Lower leg skin (tissue), 4 donors: Measurements from ENCODE around the gene OR2Z1. TPM values are rescaled to one million over a fixed set of nuclear protein-coding genes. Genes with fewer than 3 reads are reported as not detected.

ENCODE experiments used
- DNase-seq, 2 donors: peaks; one replicate each; pipeline ENCODE4 v3.0.0-alpha.2; 2019; ENCODE audit warnings: low spot score in 2 of 2
- H3K4me3 ChIP-seq: fragments of 200-600 bp; sonication (generic); 2 replicates; pipeline ENCODE4 v1.5.1; 2017; ENCODE audit warnings: mild to moderate bottlenecking, low read depth; ENCODE audit not compliant: poor library complexity, severe bottlenecking
- POLR2A ChIP-seq, 2 donors: fragments of 450-650 bp; IDR thresholded peaks; one replicate each; pipeline ENCODE4 v1.6.1; 2016 to 2017; ENCODE audit warnings: antibody characterized with exemption in 2 of 2, mild to moderate bottlenecking in 1 of 2, moderate library complexity in 1 of 2
- WGBS, 2 donors: methylation state at CpG; one replicate each; pipeline ENCODE4 v1.1.5; 2018; 5-methylcytosine and 5-hydroxymethylcytosine counted together
- intact Hi-C: fragments of 100-400 bp; cut with DNase I; formaldehyde crosslinking; loops from one replicate; pipeline ENCODE4 v1.15.0; 2023; ENCODE audit warnings: low total_unique reads
- total RNA-seq, 4 donors: library from RNA; depleted of rRNA; stranded (reverse); fragments of >200 nt; gene quantifications; one replicate each; pipeline ENCODE4 v1.1.0, GENCODE V29; 2016
- TF ChIP-seq, protein P1 (sequence below), 3 donors: fragments of 450-650 bp; IDR thresholded peaks; one replicate each; pipeline ENCODE4 v1.5.1; 2016; ENCODE audit warnings: antibody characterized with exemption in 3 of 3, mild to moderate bottlenecking in 3 of 3, moderate library complexity in 2 of 3

Gene OR2Z1
- total RNA-seq, 4 donors from 2014 or later = not detected

DNA sequence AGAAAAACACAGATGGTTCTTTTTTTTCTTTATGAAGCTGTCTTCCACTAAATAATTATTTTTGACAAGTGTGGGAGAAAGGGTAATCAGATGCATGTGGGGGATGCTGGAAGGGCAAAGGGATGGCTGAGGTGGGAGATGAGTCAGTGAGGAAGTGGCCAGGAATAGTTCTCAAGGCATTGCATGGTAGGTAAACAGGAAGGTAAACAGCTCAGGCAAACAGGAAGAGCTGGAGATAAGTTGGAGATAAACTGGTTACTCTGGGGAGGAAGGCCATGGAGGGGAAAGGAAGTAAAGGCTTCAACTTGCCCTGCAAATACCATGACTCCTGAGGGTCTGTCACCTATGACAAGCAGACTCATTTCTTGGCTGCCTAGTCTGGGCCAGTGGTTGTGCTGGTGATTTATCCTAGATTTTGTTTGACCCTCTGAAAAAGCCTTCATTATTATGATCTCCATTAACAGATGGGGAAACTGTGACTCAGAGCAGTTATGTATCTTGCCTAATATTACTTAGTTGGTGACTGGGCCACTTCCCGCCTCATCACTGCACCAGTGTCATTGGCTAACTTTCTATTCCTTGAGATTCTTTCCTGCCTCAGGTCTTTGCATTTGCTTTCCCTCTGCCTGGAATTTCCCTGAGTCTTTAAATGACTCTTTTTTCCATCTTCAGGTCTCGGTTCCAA, 39.9 kb upstream of the OR2Z1 start:
- DNase-seq = no peak
- WGBS, 2 donors = 66 to 75% methylated on average over 2 of the region's 2 CpGs
- no peak for TF ChIP-seq POLR2A (IDR thresholded peaks at IDR 0.05)
- TF ChIP-seq, protein P1, sequence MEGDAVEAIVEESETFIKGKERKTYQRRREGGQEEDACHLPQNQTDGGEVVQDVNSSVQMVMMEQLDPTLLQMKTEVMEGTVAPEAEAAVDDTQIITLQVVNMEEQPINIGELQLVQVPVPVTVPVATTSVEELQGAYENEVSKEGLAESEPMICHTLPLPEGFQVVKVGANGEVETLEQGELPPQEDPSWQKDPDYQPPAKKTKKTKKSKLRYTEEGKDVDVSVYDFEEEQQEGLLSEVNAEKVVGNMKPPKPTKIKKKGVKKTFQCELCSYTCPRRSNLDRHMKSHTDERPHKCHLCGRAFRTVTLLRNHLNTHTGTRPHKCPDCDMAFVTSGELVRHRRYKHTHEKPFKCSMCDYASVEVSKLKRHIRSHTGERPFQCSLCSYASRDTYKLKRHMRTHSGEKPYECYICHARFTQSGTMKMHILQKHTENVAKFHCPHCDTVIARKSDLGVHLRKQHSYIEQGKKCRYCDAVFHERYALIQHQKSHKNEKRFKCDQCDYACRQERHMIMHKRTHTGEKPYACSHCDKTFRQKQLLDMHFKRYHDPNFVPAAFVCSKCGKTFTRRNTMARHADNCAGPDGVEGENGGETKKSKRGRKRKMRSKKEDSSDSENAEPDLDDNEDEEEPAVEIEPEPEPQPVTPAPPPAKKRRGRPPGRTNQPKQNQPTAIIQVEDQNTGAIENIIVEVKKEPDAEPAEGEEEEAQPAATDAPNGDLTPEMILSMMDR (IDR thresholded peaks at IDR 0.05) = no peak
- intact Hi-C loops = no loop called here
- H3K4me3 ChIP-seq = no peak overlapping the region

DNA sequence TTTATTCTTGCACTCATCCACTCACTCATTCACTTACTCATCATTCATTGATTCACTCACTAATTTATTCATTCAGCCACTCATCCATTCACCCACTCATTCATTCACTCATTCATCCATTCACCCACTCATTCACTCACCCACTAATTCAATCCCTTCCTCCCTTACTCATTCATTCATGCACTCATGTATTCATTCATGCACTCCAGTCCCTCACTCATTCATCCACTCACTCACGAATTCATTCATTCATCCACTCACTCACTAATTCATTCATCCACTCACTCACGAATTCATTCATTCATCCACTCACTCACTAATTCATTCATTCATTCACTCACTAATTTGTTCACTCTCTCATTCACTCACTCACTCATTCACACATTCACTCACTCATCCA, 39.0 kb upstream of the OR2Z1 start:
- intact Hi-C loops = no loop called here
- WGBS, 2 donors = 50 to 58% methylated on average over 2 of the region's 2 CpGs

GRCh38 chr19:8682931-8683330, 38.5 kb upstream of the OR2Z1 start:
- peak in 1 of 2 donors; percentile 7 for DNase-seq
- no peak for TF ChIP-seq POLR2A (IDR thresholded peaks at IDR 0.05)
- TF ChIP-seq, protein P1 (IDR thresholded peaks at IDR 0.05) = no peak
- 81 to 85% methylated on average over 1 of the region's 1 CpG for WGBS, 2 donors
- no peak overlapping the region for H3K4me3 ChIP-seq
- intact Hi-C loops = no loop called here

More for the DNA sequence above, 39.0 kb upstream of the OR2Z1 start:
- DNase-seq = no peak
- TF ChIP-seq, protein P1 (IDR thresholded peaks at IDR 0.05) = no peak
- TF ChIP-seq POLR2A (IDR thresholded peaks at IDR 0.05) = no peak
- H3K4me3 ChIP-seq = no peak overlapping the region

GRCh38 chr19:8684001-8684902, 37.2 kb upstream of the OR2Z1 start:
- intact Hi-C loops = no loop called here
- DNase-seq = no peak
- H3K4me3 ChIP-seq = no peak overlapping the region
- TF ChIP-seq, protein P1 (IDR thresholded peaks at IDR 0.05) = no peak
- no peak for TF ChIP-seq POLR2A (IDR thresholded peaks at IDR 0.05)
- WGBS, 2 donors = 48 to 50% methylated on average over 20 to 21 of the region's 21 CpGs

GRCh38 chr19:8686549-8686948, 34.9 kb upstream of the OR2Z1 start:
- no peak for TF ChIP-seq POLR2A (IDR thresholded peaks at IDR 0.05)
- TF ChIP-seq, protein P1 (IDR thresholded peaks at IDR 0.05) = no peak
- intact Hi-C loops = no loop called here
- 55 to 57% methylated on average over 5 of the region's 5 CpGs for WGBS, 2 donors
- DNase-seq = no peak
- no peak overlapping the region for H3K4me3 ChIP-seq
